ENCODE data around the gene RBM19.
A peak's percentile ranks its signal among the peaks of the same experiment; 100 is the strongest.

Gene RBM19

DNA sequence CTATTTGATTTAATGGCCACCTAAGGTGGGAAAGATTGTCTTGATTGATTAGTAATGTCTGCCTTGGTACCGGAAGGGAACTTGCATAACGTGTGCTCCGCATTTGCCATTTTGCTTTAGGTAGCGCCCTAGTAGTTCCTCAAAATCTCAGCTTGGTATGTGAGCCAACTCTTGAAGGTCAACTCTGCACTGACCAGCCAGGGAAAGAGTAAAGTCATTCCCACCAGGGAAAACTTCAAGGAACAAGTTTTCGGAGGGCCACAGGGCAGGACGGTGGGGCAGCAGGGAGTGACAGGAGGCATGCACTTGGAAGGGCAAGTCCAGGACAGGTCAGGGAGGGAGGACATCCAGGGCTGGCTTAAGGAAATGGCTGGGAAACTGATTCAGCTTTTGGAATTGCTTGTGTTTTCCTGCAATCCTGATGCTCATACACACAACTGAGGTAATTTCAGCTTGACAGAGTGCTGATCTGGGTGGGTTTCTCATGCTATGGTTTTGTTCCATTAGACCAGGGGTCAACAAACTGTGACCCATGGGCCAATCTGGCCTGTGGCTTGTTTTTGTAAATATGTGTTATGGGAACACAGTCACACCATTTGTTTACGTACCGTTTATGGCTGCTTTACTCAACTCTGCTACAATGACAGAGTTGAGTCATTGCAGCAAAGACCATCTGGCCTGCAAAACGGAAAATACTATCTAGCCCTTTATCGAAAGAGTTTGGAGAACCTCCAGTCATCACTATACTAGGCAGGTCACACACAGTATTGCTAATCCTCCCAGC lies 184.5 kb downstream of the RBM19 start:
- peak; percentile 10 to 28 for DNase-seq (ENCODE audit: low read depth in 1 of 2, low spot score in 1 of 2)
- TF ChIP-seq, protein P1, sequence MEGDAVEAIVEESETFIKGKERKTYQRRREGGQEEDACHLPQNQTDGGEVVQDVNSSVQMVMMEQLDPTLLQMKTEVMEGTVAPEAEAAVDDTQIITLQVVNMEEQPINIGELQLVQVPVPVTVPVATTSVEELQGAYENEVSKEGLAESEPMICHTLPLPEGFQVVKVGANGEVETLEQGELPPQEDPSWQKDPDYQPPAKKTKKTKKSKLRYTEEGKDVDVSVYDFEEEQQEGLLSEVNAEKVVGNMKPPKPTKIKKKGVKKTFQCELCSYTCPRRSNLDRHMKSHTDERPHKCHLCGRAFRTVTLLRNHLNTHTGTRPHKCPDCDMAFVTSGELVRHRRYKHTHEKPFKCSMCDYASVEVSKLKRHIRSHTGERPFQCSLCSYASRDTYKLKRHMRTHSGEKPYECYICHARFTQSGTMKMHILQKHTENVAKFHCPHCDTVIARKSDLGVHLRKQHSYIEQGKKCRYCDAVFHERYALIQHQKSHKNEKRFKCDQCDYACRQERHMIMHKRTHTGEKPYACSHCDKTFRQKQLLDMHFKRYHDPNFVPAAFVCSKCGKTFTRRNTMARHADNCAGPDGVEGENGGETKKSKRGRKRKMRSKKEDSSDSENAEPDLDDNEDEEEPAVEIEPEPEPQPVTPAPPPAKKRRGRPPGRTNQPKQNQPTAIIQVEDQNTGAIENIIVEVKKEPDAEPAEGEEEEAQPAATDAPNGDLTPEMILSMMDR (IDR thresholded peaks at IDR 0.05; ENCODE audit: insufficient read depth, low read length) = no peak
- TF ChIP-seq GABPA (IDR thresholded peaks at IDR 0.05; ENCODE audit: low read depth) = no peak
- TF ChIP-seq SPI1 (IDR thresholded peaks at IDR 0.05; ENCODE audit: borderline replicate concordance, low read depth) = no peak
- TF ChIP-seq POLR2AphosphoS5 (IDR thresholded peaks at IDR 0.05; ENCODE audit: low read depth) = no peak
- no peak for TF ChIP-seq REST (IDR thresholded peaks at IDR 0.05; ENCODE audit: insufficient replicate concordance, low read depth)
- no peaks in the 10 kb centered on the region for H3K27me3 ChIP-seq (ENCODE audit: insufficient read depth, poor library complexity, severe bottlenecking)
- no peak overlapping the region for H3K4me3 ChIP-seq (replicated peaks; ENCODE audit: insufficient read depth, low read length)
- no peak overlapping the region for H3K27ac ChIP-seq (replicated peaks)

DNA sequence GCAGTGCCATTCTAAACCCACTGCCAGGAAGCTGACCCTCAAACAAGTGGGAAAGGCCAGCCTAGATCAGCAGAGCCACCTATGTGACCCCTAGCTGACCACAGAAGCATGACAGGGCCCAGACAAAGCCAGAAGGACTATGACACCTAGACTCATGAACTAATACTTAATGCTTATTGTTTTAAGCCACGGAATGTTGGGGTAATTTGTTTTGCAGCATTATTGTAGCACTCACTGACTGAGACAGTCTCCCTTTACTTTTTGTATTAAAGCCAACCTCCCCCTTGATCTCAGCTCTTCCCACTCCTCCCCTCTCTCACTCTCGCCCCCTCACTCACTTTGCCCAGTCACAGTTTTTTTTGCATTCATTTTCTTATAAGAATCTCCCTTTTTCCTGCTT lies 186.4 kb downstream of the RBM19 start:
- Histone ChIP-seq H3K27ac (replicated peaks) (no peak overlapping the region), H3K4me3 (replicated peaks; ENCODE audit: insufficient read depth, low read length) (no peak overlapping the region), H3K27me3 (ENCODE audit: insufficient read depth, poor library complexity, severe bottlenecking) (no peaks in the 10 kb centered on the region)
- no peak for DNase-seq (ENCODE audit: low read depth in 1 of 2, low spot score in 1 of 2)
- no peak for TF ChIP-seq REST (IDR thresholded peaks at IDR 0.05; ENCODE audit: insufficient replicate concordance, low read depth)
- TF ChIP-seq POLR2AphosphoS5 (IDR thresholded peaks at IDR 0.05; ENCODE audit: low read depth) = no peak

DNA sequence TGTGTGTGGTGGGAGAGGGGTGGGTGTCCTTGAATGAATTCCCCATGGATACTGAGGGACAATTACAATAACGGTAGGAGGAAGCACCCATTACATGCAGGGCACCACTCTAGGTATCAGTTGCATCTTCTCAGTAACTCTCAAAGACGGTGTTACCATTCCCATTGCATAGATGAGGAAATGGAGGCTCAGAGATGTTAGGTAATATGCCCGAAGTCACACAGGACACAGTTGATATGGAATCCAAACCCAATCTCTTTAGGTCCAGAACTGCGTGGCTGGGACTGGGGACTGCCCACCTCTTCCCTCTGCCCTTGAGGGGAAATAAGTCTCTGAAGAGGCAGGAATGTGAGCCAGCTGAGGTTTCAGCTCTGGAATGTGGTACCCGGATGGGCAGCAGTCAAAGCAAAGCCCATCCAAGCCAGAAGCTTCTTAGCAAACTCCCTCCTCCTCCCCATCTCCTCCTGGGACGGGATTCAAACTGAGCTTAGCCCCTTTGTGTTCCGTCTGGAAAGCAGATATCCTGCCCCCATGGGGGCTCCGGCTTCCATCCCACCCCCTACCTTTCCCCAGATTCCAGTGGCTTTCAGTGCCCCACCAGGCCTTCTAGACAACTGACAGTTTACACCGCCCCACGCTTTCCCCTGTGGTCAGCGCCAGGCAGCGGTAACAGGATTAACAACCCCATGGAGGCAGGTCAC lies 187.5 kb downstream of the RBM19 start:
- H3K4me3 ChIP-seq (replicated peaks; ENCODE audit: insufficient read depth, low read length) = no peak overlapping the region
- no peak overlapping the region for H3K27ac ChIP-seq (replicated peaks)
- TF ChIP-seq, protein P1 (IDR thresholded peaks at IDR 0.05; ENCODE audit: insufficient read depth, low read length) = no peak
- TF ChIP-seq REST (IDR thresholded peaks at IDR 0.05; ENCODE audit: insufficient replicate concordance, low read depth) = no peak
- no peak for TF ChIP-seq GABPA (IDR thresholded peaks at IDR 0.05; ENCODE audit: low read depth)
- no peak for TF ChIP-seq SPI1 (IDR thresholded peaks at IDR 0.05; ENCODE audit: borderline replicate concordance, low read depth)
- TF ChIP-seq POLR2AphosphoS5 (IDR thresholded peaks at IDR 0.05; ENCODE audit: low read depth) = no peak
- no peak for DNase-seq (ENCODE audit: low read depth in 1 of 2, low spot score in 1 of 2)
- H3K27me3 ChIP-seq (ENCODE audit: insufficient read depth, poor library complexity, severe bottlenecking) = no peaks in the 10 kb centered on the region

Data from HL-60 (cell line).